ENCODE data around the gene LAPTM5. TPM values are rescaled to one million over a fixed set of nuclear protein-coding genes. Genes with fewer than 3 reads are reported as not detected.

LAPTM5 gene
- total RNA-seq, 1 experiment from 2014 or later: not detected

DNA sequence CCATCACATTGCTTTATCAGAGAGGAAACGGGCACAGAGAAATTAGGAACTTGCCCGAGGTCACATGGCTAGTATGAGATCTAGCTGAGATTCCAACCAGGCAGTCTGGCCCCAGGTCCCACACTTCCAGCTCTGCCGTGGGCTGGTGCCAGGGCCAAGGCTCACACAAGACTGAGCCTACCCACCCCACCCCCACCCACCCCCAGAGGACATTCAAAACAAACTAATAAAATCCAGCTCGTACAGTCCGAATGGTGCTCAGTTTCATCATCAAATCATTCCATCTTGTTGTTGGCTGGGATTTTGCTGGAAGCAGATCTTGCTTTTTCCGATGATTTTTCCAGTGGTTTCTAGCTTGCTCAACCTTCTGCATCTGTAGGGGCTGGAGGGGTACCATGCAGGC, 62.1 kb downstream of the LAPTM5 start:
- no peaks in the 10 kb centered on the region for H3K4me1 Mint-ChIP-seq (ENCODE audit: low read depth, unreplicated experiment)
- H3K27ac Mint-ChIP-seq (ENCODE audit: unreplicated experiment): no peak overlapping the region
- TF ChIP-seq, protein P1, sequence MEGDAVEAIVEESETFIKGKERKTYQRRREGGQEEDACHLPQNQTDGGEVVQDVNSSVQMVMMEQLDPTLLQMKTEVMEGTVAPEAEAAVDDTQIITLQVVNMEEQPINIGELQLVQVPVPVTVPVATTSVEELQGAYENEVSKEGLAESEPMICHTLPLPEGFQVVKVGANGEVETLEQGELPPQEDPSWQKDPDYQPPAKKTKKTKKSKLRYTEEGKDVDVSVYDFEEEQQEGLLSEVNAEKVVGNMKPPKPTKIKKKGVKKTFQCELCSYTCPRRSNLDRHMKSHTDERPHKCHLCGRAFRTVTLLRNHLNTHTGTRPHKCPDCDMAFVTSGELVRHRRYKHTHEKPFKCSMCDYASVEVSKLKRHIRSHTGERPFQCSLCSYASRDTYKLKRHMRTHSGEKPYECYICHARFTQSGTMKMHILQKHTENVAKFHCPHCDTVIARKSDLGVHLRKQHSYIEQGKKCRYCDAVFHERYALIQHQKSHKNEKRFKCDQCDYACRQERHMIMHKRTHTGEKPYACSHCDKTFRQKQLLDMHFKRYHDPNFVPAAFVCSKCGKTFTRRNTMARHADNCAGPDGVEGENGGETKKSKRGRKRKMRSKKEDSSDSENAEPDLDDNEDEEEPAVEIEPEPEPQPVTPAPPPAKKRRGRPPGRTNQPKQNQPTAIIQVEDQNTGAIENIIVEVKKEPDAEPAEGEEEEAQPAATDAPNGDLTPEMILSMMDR (IDR thresholded peaks at IDR 0.05; ENCODE audit: unreplicated experiment): no peak
- intact Hi-C loops (cut with micrococcal nuclease; ENCODE audit: unreplicated experiment): no loop called here
- CTCF ChIA-PET: no interaction called here
- no peak overlapping the region for H3K4me3 Mint-ChIP-seq (ENCODE audit: low read depth, unreplicated experiment)
- no peaks in the 10 kb centered on the region for H3K36me3 Mint-ChIP-seq (ENCODE audit: insufficient read depth, unreplicated experiment)
- peaks cover 66% of the 10 kb centered on the region for H3K27me3 Mint-ChIP-seq (ENCODE audit: unreplicated experiment)
- DNase-seq: no peak
- no peaks in the 10 kb centered on the region for H3K9me3 Mint-ChIP-seq (ENCODE audit: low read depth, unreplicated experiment)
- no TSS peak for BruUV-seq (replicated peaks)

- Mint-ChIP-seq H3K27me3 (ENCODE audit: unreplicated experiment) (peaks cover 75% of the 10 kb centered on the region), H3K36me3 (ENCODE audit: insufficient read depth, unreplicated experiment) (no peaks in the 10 kb centered on the region), H3K27ac (ENCODE audit: unreplicated experiment) (no peak overlapping the region), H3K4me3 (ENCODE audit: low read depth, unreplicated experiment) (no peak overlapping the region), H3K9me3 (ENCODE audit: low read depth, unreplicated experiment) (no peaks in the 10 kb centered on the region), H3K4me1 (ENCODE audit: low read depth, unreplicated experiment) (no peaks in the 10 kb centered on the region)
- BruUV-seq (replicated peaks): no TSS peak
- TF ChIP-seq, protein P1 (IDR thresholded peaks at IDR 0.05; ENCODE audit: unreplicated experiment): no peak
- DNase-seq: no peak
- CTCF ChIA-PET: interaction anchor here (1.2 kb wide), 1 partner anchor 13 kb away, joined by 3 read pairs; no protein-coding TSS in a partner anchor
- intact Hi-C loops (cut with micrococcal nuclease; ENCODE audit: unreplicated experiment): no loop called here
Measured at GRCh38 chr1:30694280-30695175, 63.0 kb downstream of the LAPTM5 start.

GRCh38 chr1:30693822-30694221, 63.8 kb downstream of the LAPTM5 start:
- no peaks in the 10 kb centered on the region for H3K36me3 Mint-ChIP-seq (ENCODE audit: insufficient read depth, unreplicated experiment)
- CTCF ChIA-PET: interaction anchor here (1.2 kb wide), 1 partner anchor 12 kb away, joined by 3 read pairs; no protein-coding TSS in a partner anchor
- BruUV-seq (replicated peaks): no TSS peak
- H3K4me3 Mint-ChIP-seq (ENCODE audit: low read depth, unreplicated experiment): no peak overlapping the region
- no peaks in the 10 kb centered on the region for H3K4me1 Mint-ChIP-seq (ENCODE audit: low read depth, unreplicated experiment)
- intact Hi-C loops (cut with micrococcal nuclease; ENCODE audit: unreplicated experiment): no loop called here
- no peak for DNase-seq
- H3K27me3 Mint-ChIP-seq (ENCODE audit: unreplicated experiment): peaks cover 82% of the 10 kb centered on the region
- TF ChIP-seq, protein P1 (IDR thresholded peaks at IDR 0.05; ENCODE audit: unreplicated experiment): no peak
- H3K27ac Mint-ChIP-seq (ENCODE audit: unreplicated experiment): no peak overlapping the region
- no peaks in the 10 kb centered on the region for H3K9me3 Mint-ChIP-seq (ENCODE audit: low read depth, unreplicated experiment)

GRCh38 chr1:30693366-30693765, 64.2 kb downstream of the LAPTM5 start:
- H3K4me3 Mint-ChIP-seq (ENCODE audit: low read depth, unreplicated experiment): no peak overlapping the region
- no peak for DNase-seq
- TF ChIP-seq, protein P1 (IDR thresholded peaks at IDR 0.05; ENCODE audit: unreplicated experiment): no peak
- H3K27me3 Mint-ChIP-seq (ENCODE audit: unreplicated experiment): peaks cover 86% of the 10 kb centered on the region
- no peaks in the 10 kb centered on the region for H3K36me3 Mint-ChIP-seq (ENCODE audit: insufficient read depth, unreplicated experiment)
- intact Hi-C loops (cut with micrococcal nuclease; ENCODE audit: unreplicated experiment): no loop called here
- CTCF ChIA-PET: interaction anchor here (1.2 kb wide), 1 partner anchor 11 kb away, joined by 3 read pairs; no protein-coding TSS in a partner anchor
- H3K9me3 Mint-ChIP-seq (ENCODE audit: low read depth, unreplicated experiment): no peaks in the 10 kb centered on the region
- H3K27ac Mint-ChIP-seq (ENCODE audit: unreplicated experiment): no peak overlapping the region
- H3K4me1 Mint-ChIP-seq (ENCODE audit: low read depth, unreplicated experiment): no peaks in the 10 kb centered on the region
- no TSS peak for BruUV-seq (replicated peaks)
